Glomerular visceral epithelial cell (primary cell): ENCODE data around the gene SINHCAF.

Source experiments
- DNase-seq: peaks from one replicate; pipeline ENCODE4 v3.0.0-alpha.2; 2016; ENCODE audit errors: extremely low spot score

Gene SINHCAF

GRCh38 chr12:31233061-31233730 is 92.8 kb downstream of the SINHCAF start:
- DNase-seq = no peak

- DNase-seq = no peak
Measured at GRCh38 chr12:31232361-31232965, 93.5 kb downstream of the SINHCAF start.

- peak; percentile 34 for DNase-seq
Measured at GRCh38 chr12:31231611-31232360, 94.2 kb downstream of the SINHCAF start.
